Measurements from ENCODE around the gene ATP9B.

The ATP9B gene

DNA sequence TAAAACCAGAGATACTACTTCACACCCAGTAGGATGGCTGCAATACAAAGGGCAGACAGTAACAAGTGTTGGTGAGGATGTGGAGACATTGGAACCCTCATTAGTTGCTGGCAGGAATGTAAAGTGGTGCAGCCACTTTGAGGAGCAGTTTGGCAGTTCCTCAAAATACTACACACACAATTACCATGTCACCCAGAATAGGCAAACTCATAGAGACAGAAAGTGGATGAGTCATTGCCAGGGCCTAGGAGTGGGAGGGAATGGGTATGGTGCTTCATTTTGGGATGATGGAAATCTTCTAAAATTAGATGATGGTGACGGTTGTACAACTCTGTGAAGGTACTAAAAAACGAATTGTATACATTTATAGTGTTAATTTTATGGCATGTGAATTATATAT is 54.8 kb downstream of the ATP9B start:
- no peak overlapping the region for H3K4me3 ChIP-seq (ENCODE audit: low read depth, low read length)
- TF ChIP-seq, protein P1, sequence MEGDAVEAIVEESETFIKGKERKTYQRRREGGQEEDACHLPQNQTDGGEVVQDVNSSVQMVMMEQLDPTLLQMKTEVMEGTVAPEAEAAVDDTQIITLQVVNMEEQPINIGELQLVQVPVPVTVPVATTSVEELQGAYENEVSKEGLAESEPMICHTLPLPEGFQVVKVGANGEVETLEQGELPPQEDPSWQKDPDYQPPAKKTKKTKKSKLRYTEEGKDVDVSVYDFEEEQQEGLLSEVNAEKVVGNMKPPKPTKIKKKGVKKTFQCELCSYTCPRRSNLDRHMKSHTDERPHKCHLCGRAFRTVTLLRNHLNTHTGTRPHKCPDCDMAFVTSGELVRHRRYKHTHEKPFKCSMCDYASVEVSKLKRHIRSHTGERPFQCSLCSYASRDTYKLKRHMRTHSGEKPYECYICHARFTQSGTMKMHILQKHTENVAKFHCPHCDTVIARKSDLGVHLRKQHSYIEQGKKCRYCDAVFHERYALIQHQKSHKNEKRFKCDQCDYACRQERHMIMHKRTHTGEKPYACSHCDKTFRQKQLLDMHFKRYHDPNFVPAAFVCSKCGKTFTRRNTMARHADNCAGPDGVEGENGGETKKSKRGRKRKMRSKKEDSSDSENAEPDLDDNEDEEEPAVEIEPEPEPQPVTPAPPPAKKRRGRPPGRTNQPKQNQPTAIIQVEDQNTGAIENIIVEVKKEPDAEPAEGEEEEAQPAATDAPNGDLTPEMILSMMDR (IDR thresholded peaks at IDR 0.05; ENCODE audit: control insufficient read depth, extremely low read depth, insufficient read depth) = no peak
- no peak for DNase-seq (ENCODE audit: low read depth)

DNA sequence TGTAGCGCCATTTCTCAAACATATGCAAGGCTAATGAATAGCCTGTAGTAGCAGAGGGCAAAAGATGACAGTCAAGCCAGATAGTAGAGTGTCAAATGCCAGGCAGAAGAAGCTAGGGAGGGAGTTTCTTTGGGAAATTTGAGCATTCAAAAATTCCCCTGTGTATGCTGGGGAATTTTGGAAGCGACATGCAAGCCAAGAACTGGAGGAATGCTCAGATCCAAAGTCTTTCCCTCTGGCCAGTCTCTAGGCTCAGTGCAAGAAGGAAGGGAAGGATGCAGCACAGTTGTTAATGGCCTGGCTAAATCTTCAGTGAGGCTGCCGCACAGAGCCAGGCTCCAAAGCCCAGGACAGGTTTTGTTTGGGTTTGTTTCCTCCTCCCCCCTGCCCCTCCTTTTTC is 59.9 kb downstream of the ATP9B start:
- DNase-seq (ENCODE audit: low read depth) = no peak
- H3K4me3 ChIP-seq (ENCODE audit: low read depth, low read length) = no peak overlapping the region
- TF ChIP-seq, protein P1 (IDR thresholded peaks at IDR 0.05; ENCODE audit: control insufficient read depth, extremely low read depth, insufficient read depth) = no peak

DNA sequence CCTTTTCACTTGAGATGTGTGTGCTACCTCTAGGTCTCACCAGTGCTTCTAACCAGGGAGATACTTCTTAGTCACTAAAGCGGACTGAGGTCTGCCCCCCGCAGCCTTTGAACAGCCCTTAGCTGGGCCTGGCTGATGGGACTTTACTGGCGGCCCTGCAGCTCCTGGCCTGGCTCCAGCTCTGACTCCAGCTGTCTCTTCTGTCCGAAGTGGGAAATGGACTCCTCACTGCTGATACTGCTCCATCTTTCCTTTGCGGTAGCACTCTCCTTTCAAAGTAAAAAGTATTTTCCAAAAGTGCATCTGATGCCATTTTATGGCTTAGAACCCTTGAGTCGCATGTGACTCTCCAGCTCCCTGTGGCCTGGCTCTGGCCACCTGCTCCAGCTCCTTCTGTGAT is 64.5 kb downstream of the ATP9B start:
- TF ChIP-seq, protein P1 (IDR thresholded peaks at IDR 0.05; ENCODE audit: control insufficient read depth, extremely low read depth, insufficient read depth) = no peak
- no peak overlapping the region for H3K4me3 ChIP-seq (ENCODE audit: low read depth, low read length)
- DNase-seq (ENCODE audit: low read depth) = no peak

- no peak for DNase-seq (ENCODE audit: low read depth)
- TF ChIP-seq, protein P1 (IDR thresholded peaks at IDR 0.05; ENCODE audit: control insufficient read depth, extremely low read depth, insufficient read depth) = no peak
- no peak overlapping the region for H3K4me3 ChIP-seq (ENCODE audit: low read depth, low read length)
Measured at GRCh38 chr18:79135924-79136323, 66.7 kb downstream of the ATP9B start.

DNA sequence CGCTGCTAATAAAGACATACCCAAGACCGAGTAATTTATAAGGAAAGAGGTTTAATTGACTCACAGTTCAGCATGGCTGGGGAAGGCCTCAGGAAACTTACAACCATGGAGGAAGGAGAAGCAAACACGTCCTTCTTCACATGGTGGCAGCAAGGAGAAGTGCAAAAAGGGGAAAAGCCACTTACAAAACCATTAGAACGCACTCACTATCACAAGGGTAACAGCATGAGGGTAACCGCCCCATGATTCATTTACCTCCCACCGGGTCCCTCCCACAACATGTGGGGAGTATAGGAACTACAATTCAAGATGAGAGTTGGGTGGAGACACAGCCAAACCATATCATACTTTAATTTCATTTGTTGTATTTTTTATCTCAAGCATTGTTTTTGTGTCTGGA is 67.5 kb downstream of the ATP9B start:
- TF ChIP-seq, protein P1 (IDR thresholded peaks at IDR 0.05; ENCODE audit: control insufficient read depth, extremely low read depth, insufficient read depth) = no peak
- DNase-seq (ENCODE audit: low read depth) = no peak

DNA sequence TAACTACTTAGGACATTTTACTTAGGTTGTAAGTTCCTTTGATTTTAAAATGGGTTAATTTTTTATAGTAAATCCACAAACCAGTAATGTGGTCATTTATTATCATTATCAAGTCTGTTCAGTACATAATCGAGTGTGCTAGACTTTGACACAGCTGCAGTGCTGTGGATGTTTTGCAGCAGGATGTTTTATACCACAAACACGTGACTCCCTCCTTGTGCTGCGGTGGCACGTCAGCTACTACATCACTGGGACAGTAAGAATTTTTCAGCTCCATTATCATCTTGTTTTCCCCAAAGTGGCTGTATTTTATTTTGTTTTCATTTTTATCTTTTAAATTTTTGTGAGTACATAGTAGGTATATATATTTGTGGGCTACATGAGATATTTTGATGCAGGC is 70.0 kb downstream of the ATP9B start:
- TF ChIP-seq, protein P1 (IDR thresholded peaks at IDR 0.05; ENCODE audit: control insufficient read depth, extremely low read depth, insufficient read depth) = no peak
- no peak for DNase-seq (ENCODE audit: low read depth)
- no peak overlapping the region for H3K4me3 ChIP-seq (ENCODE audit: low read depth, low read length)

More for the DNA sequence above, 67.5 kb downstream of the ATP9B start:
- H3K4me3 ChIP-seq (ENCODE audit: low read depth, low read length) = no peak overlapping the region

DNA sequence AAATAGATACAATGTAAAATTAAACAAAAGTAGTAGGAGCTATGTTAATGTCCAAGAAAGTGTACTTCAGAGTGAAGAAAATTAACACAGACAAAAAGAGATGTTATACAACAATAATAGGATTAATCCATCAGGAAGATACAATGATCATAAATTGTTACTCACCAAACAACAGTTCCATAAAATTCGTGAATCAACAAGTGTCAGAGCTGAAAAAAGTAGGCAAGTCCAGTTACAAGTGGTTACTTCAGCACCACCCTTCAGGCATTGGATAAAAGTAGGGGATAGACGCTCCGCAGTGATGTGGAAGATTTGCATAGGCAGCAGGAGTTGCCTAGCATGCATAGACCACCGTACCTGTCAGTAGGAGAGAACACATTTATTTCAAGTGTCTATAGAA is 77.8 kb downstream of the ATP9B start:
- TF ChIP-seq, protein P1 (IDR thresholded peaks at IDR 0.05; ENCODE audit: control insufficient read depth, extremely low read depth, insufficient read depth) = no peak
- no peak for DNase-seq (ENCODE audit: low read depth)
- no peak overlapping the region for H3K4me3 ChIP-seq (ENCODE audit: low read depth, low read length)

All from LNCaP clone FGC (cell line).